HG03280 (cell line): ENCODE results near the gene UBAC2.
"Not testable (repeated sequence)": the region's sequence is repeated elsewhere in the genome, so short reads cannot be mapped to it uniquely, and the experiment has no call there.

Source experiments
- ATAC-seq: cut with Tn5 transposase; IDR thresholded peaks from one replicate; pipeline ENCODE4 v1.9.1; 2021; ENCODE audit warnings: mild to moderate bottlenecking, moderate library complexity; ENCODE audit not compliant: unreplicated experiment

The UBAC2 gene

DNA sequence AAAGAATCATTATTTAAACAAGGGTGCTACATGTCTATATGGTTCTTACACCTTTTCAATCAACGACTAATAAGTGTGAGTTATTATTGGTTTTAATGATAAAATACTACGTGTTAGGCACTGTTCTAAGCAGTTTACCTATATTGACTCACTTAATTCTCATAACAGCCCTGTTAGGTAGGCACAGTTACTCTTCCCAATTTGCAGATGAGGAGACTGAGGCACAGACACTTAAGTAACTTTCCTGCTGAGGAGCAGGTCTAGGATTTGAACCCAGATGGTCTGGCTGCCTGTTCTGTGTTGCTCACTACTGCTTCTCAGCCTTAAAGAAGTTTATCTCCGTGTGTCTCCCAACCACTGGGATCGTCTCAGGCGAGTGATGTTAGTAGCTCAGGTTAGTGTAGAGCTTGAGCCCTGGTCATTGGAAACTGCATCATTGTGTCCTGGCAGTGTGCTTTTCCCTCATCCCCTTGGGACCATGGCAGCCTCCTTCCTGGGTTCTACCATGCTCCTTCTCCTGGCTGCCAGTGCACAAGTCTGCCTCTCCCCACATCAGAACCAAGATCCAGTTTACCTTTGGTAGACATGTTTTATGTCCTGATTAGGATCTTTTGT lies 10.9 kb downstream of the UBAC2 start:
- no peak for ATAC-seq

DNA sequence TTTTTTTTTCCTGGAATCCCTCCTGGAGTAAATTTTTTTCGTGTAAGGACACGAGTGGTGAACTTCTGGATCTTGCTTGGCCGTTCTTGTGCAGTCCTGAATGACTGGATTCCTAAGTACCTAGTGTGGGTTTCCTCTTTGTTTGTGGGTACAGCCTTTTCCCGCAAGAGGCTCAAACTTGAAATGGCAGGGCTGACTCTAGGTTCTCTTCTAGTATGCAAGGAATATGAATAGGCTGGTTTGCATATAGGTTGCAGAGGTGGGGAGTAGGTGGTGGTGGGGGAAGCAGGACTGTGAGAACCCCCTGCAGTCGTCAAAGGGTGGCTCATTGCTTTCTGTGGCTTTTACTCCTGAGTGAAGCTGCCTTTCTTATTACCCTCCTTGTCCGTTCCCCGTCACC lies 13.6 kb downstream of the UBAC2 start:
- no peak for ATAC-seq

GRCh38 chr13:99214731-99215130 lies 14.1 kb downstream of the UBAC2 start:
- ATAC-seq = no peak

GRCh38 chr13:99215184-99215830 lies 14.7 kb downstream of the UBAC2 start:
- ATAC-seq = no peak

DNA sequence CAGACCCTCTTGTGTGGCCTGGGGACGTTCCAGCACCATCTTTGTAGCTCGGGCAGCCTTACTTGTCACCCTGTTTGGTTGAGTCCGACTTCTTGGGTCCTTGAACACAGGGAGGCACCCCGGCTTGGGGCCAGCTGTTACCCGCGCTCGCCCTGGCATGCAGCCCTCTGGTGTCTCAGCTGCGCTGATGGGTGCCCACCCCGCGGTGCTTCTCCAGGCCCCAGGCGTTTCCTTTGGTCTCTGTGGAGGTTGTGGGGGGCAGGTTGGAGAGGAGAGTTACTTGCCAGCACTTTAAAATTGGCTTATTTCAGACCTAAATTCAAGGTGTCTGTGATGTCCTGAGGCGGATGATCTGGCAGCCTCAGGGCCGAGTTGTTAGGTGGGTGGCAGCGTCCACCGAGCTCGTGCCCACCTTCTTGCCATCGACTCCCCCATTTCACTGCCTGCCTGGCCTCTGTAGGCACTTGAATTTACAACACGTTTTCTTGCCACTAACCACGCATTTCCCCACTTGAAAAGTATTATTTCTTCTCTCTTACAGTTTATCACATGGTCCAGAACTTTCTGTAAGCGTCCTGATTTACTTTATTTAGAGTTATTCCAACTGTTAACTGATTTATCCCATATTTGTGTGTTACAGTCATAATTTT lies 16.9 kb downstream of the UBAC2 start:
- no peak for ATAC-seq

DNA sequence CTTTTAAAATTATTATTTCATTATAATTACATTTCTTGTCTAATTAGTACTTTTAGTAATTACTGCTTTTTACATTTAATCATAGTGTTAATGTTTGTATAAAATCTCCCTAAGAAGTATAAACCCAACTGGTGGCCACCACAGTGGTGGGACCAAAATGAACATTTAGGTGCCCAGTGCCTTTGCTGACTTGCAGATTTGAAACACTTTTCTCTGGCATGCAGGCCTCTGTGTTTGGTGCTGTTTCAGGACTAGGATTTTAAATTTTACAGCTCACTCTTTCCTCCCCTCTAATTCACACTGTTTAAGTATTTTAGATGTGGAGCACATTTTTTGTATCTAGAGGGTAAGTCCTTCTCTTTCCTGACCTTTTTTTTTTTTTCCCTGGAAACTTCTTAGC lies 17.5 kb downstream of the UBAC2 start:
- no peak for ATAC-seq

- ATAC-seq = no peak
Measured at GRCh38 chr13:99218545-99218944, 17.9 kb downstream of the UBAC2 start.

GRCh38 chr13:99218969-99219368 lies 18.3 kb downstream of the UBAC2 start:
- ATAC-seq = no peak

DNA sequence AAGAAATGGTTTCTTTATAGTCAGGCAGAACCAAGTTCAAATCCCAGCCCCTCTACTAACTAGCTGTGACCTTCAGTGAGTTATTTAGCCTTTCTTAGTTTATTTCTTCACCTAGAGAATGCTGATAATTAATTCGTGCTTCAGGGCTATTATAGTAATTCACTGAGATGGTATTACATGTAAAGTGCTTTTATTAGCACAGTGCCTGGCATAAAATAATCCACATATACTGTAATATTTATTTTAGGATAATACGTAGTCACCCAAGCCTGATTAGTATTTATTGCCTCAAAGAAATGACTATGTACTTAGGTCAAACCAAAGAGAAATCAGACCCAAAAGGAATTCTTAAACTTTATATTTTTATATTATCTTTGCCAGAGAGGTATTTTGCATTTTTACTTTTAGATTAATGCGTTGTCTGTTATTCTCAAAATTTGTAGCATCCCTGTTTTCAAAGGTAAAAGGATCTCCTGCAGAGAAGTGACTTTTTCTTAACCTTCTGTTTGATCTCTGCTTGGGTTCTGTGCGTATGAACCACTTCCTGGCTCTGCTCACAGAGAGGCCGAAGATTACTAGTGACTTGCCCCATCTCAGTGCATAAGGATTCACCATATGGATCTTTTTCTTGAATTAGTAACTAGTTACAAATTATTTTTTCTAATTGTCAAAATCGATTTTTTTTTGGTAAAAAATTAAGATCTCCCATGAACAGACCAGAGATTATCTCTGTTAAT lies 19.7 kb downstream of the UBAC2 start:
- no peak for ATAC-seq

GRCh38 chr13:99221567-99222239 lies 21.0 kb downstream of the UBAC2 start:
- no peak for ATAC-seq

DNA sequence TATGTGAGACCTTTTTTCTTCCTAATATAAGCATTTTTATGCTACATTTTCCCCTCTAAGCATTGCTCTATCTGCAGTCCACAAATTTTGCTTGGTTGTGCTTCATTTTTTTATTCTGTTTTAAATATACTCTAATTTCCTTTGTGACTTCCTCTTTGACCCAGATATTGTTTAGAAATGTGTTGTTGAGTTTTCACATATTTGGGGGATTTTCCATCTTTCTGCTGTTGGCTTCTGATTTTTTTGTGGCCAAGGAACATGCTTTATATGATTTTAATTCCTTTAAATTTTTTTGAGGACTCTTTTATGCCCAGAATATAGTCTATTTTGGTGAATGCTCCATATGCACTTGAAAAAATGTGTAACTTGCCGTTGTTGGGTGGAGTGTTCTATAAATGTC lies 22.9 kb downstream of the UBAC2 start:
- ATAC-seq = no peak

DNA sequence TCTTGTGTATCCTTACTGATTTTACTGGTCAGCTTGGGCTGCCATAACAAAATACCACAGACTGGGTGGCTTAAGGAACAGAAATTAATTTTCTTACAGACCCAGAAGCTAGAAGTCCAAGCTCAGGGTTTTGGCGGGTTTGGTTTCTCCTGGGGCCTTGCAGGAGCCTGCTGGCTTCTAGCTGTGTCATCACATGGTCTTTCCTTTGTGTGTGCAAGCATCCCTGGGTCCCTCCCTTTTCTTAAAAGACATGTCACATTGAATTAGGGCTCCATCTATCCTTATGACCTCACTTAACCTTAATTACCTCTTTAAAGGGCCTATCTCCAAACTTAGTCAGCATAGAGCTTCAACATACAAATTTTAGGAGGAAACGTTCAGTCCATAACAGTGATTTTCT lies 23.4 kb downstream of the UBAC2 start:
- no peak for ATAC-seq

DNA sequence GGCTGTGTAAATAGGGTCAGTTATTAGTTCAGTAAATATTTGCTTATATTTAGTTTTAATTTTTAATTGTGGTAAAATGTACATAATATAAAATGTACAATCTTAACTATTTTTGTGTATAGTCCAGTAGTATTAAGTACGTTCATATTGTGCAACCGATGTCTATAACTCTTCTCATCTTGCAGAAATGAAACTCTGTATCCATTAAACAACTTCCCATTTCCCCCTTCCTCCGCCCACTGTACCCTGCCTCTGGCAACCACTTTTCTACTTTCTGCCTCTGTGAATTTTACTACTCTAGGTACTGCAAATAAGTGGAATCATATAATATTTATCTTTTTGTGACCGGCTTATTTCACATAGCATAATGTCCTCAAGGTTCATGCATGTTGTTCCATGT lies 24.4 kb downstream of the UBAC2 start:
- no peak for ATAC-seq

DNA sequence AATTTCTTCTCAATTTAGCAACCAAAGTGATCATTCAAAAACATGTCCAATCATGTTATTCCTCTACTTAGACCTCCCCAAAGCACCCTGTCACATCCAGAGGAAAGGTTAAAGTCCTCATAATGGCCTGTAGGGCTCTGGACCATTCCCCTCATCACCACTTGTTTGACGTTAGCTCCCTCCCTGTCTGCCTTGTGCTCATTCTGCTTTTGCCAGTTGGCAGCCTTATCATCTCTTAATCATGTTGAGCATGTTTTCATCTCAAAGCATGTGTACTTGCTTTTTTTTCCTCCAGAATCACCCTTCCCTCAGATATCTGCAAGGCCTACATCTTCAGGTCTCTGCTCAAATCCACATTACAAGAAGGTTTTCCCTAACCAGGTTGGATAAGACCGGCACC lies 25.9 kb downstream of the UBAC2 start:
- no peak for ATAC-seq

DNA sequence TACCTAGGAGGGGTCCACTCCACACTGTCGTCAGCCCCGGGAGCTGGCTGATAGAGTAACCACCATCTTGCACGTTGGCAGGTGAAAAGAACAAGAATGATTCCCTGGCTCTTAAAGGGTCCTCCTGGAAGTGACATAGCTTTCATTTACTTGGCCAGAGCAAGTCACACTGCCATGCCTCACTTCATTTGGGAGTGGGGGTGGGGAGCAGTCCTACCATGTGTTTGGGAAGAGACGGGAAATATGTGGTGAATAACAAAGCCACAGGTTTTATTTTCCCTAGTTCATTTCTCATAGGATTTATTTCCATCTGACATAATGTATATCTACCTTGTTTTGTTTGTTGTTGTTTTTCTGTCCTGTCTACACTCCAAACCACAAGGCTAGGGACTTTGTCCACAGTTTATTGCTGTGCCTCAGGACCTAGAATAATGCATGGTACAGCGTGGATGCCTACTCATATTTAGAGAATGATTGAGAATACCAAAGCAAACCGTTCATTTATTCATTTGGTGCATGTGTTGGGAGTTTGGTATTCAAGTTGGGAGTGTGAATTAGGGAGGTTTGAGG lies 26.8 kb downstream of the UBAC2 start:
- ATAC-seq = no peak

- ATAC-seq = no peak
Measured at GRCh38 chr13:99227909-99228688, 27.4 kb downstream of the UBAC2 start.

- ATAC-seq = peak; percentile 85
Measured at GRCh38 chr13:99228737-99229691, 28.4 kb downstream of the UBAC2 start.

DNA sequence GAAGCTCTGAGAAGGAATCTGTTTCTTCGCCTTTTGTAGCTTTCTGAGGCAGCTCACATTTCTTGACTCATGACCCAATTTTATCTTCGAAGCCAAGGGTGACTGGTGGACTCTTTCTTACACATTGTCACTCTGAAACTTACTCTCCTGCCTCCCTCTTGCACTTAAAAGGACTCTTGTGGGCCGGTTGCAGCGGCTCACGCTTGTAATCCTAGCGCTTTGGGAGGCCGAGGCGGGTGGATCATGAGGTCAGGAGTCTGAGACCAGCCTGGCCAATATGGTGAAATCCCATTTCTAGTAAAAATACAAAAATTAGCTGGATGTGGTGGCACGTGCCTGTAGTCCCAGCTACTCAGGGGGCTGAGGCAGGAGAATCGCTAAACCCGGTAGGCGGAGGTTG lies 29.9 kb downstream of the UBAC2 start:
- not testable (repeated sequence) for ATAC-seq

GRCh38 chr13:99230991-99231390 lies 30.3 kb downstream of the UBAC2 start:
- ATAC-seq = no peak
